HG03521 (cell line): ENCODE data around the gene CARD11.
"Not testable (repeated sequence)": the region's sequence is repeated elsewhere in the genome, so short reads cannot be mapped to it uniquely, and the experiment has no call there.

Experiments used
- ATAC-seq: cut with Tn5 transposase; IDR thresholded peaks from one replicate; pipeline ENCODE4 v1.9.1; 2021; ENCODE audit warnings: mild to moderate bottlenecking, moderate library complexity; ENCODE audit not compliant: unreplicated experiment

CARD11 gene

DNA sequence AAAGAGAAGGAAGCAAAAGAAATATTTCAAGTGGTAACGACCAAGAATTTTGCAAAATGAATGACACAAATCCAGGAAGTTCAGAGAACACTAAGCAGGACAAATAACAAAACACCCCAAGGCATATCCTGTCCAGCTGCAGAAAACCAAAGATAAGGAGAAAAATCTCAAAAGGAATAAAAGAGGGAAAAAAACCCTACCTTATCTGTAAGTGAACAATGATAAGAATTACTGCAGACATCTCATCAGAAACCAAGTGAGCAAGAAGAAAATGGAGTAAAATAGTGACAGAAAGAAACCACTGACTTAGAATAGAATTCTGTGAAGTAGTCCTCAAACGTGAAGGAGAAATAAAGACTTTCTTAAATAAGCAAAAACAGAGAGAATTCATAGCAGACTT lies 21.8 kb downstream of the CARD11 start:
- ATAC-seq, result no peak

DNA sequence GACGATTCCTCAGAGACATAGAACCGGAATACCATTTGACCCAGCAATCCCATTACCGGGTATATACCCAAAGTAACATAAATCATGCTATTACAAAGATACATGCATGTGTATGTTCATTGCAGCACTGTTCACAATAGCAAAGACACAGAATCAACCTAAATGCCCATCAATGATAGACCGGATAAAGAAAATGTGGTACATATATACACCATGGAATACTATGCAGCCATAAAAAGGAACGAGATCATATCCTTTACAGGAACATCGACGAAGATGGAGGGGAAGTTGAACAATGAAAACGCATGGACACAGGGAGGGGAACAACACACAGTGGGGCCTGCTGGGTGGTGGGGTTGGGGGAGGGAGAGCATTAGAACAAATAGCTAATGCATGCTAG lies 22.4 kb downstream of the CARD11 start:
- ATAC-seq, result not testable (repeated sequence)

DNA sequence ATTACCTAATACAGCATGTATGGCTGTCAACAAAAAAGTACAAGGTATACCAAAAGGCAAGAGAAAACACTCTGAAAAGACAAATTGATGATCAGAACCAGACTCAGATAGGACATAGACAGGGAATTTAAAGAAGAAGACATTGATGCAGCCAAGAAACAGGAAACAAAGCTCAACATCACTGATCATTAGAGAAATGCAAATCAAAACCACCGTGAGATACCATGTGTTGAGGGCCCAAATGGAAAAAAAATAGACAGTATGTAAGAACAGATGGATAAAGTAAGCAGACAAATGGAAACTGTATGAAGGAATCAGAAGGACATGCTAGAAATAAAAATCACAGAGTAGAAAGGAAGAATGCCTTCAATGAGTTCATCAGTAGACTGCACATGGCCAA lies 23.3 kb downstream of the CARD11 start:
- ATAC-seq, result no peak

DNA sequence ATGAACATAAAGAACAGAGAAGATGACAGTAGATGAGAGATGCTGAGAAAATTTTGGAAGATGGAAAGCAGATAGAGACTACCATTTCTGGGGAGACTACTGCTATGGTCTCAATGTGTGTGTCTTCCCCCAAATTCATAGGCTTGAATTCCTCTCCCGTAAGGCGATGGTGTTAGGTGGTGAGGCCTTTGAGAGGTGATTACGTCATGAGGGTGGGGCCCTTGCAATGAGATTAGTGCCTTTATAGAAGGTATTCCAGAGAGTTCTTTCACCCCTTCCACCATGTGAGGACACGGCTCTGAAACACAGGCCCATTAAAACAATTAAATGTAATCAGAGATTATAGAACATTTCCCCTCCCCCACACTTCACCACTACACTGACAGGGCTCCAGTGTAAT lies 23.9 kb downstream of the CARD11 start:
- no peak for ATAC-seq

DNA sequence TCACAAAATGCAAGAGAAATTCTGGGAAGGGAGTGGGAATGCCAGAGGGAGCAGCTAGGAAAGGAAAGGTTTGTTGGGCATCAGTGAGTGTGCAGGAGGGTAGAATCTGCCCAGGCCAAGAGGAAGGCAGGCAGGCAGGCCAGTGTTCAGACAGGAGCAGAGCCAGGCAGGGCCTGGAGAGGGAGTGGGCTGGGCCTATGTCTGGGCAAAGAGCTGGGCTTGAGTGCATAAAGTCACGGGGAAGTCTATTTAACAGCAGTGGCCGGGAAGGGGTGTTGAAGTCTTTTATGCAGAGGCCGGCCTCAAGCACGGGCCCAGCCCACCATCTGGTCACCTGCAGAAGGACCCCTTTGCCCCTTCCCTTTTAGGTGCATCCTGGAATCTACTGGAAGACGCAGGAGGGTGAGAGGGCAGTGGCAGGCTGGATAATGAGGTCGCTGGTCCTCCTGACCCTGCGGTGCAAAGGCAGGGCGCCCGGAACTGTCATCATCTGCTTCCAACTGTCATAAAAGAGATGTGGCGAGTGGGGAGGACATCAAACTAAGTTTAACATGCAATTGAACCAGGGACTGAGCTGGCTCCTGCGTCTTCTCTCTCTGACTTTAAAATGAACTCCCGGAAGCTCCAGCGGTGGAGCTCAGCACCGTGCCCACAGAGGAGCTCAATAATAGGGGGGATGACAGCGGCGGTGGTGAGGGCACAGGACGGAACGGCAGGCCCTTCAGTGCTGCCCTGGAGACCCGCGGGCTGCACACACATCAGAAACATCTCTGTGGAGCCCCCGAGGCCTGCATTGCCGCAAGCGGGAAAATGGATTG lies 29.5 kb downstream of the CARD11 start:
- ATAC-seq, result no peak

DNA sequence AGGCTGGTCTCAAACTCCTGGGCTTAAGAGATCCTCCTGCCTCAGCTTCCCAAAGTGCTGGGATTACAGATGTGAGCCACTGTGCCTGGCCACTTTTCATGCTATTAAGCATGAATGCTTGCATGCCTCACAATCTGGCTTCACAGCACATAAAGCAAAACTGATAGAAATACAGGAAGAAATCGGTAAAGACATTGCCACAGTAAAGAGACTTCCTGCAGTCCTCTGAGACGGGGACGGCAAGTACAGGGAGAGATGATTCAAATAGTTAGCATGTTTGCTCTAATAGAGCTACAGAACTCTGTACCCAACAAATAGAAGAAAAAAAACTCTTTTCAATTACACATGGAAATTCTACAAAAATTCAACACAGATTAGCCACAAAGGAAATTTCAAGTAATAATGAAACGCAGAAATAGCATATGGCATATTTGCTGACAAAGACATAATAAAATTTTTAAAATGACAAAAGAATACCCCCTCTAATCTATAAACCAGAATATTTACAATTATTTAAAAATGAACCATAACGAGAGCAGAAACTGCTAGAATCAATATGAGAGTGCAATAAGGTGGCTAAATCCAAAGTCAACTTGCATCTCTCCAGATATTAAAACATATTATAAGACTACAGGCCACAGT lies 32.3 kb downstream of the CARD11 start:
- no peak for ATAC-seq

DNA sequence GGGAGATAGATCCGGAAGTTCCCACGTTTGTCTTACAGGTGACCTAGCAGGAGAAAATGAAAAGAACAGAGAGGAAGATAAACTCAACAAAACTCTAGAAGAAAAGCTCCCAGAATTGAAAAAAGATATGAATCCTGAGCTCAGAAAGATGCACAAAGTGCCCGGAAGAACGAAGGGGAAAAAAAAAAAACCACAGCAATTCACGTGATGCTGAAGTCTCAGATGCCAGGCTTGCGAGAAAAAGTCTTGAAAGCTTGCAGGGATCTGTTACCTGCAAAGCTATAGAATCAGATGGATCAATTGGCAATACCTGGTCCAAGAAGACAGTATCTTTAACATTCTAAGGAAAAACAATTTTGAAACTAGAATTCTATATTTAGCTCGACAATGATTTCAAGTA lies 33.5 kb downstream of the CARD11 start:
- no peak for ATAC-seq

DNA sequence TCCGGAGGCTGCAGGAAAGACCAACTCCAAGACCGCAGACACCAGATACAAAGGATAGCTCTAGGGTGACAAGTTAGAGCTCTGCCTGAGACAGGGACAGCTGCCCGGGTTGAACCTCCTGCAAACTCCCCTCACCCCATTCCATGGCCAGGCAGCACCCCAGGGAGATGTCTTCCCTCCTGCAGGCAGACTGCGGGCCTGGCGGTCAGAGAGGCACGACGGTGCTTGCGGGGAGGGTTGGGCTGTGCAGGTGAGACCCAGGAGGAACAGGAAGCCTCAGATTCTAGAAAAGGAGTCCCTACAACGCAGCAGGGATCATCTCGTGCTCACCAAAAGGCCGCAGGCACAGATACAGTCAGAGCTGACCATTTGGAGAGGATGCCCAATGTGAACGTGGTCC lies 34.6 kb downstream of the CARD11 start:
- no peak for ATAC-seq

DNA sequence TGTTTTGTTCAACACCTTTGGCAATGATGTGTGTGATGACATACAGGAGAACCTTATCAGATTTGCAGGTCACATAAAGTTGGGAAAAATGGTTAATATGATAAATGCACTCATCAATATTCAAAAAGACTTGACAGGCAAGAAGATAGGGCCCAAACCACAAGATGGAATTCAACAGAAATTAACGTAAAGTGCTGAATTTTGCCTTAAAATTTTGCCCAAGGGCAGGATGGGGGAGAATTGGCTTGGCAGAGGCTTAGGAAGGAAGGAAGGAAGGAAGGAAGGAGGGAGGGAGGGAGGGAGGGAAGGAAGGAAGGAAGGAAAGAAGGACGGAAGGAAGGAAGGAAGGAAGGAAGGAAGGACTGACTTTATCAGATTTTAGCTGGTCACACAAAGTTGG lies 35.3 kb downstream of the CARD11 start:
- no peak for ATAC-seq

DNA sequence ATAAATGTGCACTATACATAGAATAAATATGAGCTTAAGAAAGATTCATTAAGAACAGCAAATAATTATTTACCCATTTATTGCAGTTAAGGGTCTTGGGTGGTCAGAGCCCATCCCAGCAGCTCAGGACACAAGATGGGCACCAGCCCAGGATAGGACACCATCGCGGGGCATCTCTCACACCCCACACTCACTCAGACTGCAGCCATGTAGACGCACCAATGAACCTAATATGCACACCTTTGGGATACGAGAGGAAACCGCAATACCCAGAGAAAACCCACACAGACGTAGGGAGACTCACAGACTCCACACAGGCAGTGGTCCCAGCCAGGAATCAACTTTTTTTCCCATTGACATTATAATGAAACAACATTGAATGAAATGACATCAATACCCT lies 36.0 kb downstream of the CARD11 start:
- no peak for ATAC-seq

DNA sequence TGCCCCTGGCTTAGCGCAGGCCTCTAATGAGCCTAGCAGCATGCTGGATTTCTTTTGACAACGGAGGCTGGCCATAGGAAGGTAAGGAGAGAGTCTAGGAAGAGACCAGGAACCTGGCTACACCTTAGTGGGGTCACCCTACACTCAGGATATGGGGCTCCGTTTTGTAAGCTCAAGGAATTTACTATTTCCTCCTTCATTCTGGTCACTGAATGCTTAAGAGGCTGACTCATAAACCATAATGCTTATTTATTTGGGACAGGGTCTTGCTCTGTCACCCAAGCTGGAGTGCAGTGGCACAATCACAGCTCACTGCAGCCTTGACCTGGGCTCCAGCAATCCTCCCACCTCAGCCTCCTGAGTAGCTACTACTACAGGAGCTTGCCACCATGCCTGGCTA lies 38.4 kb downstream of the CARD11 start:
- no peak for ATAC-seq

DNA sequence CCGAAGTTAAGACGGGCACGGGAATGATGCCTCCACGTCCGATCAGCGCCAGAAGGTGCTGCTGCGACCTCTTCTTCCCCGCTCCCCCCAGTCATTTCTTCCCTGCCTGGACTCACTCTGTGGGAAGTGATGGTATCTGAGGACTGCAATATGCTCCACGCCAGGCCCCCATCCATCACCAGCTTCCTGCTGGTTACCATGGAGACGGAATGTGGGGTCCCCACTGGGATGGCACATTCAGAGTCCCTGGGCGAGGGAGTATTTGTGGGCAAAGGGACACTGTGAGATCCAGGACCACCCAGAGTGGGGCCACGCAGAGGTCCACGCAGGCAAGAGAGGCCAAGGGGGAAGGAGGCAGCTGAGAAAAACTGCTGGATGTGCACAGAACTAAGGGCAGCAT lies 39.7 kb downstream of the CARD11 start:
- no peak for ATAC-seq

DNA sequence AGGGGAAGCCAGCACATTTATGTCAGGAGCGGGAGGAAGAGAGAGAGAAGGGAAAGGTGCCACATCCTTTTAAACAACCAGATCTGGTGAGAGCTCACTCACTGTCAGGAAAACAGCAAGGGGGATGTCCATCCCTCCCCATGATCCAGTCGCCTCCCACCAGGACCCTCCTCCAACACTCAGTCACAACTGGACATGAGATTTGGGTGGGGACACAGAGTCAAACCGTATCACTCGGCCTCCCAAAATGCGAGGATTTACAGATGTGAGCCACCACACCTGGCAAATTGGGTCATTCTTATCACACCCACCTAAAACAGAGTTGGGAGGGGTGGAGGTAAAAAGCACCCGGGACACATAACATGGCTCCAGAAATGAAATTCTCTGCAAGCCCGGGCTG lies 41.0 kb downstream of the CARD11 start:
- ATAC-seq, result no peak

DNA sequence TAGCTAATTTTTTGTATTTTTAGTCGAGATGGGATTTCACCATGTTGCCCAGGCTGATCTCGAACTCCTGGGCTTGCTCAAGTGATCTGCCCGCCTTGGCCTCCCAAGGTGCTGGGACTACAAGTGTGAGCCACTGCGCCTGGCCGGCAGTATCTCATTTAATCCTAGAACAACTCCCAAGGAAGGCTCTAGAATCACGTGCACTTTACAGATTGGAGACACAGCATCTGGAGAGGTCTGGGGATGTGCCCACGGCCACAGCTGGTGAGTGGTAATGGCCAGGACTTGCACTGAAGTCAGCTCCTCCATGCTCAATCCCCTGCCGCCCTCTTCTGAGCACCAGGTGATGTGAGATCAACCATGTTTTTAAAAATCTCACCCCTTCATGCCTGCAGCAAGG lies 43.1 kb downstream of the CARD11 start:
- ATAC-seq, result no peak

DNA sequence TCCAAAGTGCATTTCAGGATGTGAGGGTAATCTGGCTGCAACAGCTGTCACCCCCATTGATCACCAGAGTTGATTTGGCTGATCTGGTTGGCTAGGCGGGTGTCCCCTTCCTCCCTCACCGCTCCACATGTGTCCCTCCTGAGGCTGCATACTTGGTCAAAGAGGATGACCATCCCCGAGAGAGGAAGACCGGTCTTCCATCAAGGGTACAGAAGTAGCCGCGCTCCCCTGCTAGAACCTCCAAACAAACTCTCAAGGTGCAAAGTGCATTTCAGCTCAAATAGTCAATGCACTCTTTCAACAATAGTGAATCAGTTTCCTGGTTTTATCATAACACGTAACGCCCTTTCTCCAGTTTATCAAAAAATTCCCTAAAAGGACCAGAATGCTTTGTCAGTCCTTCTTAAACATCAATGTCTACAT lies 44.6 kb downstream of the CARD11 start:
- ATAC-seq, result no peak

DNA sequence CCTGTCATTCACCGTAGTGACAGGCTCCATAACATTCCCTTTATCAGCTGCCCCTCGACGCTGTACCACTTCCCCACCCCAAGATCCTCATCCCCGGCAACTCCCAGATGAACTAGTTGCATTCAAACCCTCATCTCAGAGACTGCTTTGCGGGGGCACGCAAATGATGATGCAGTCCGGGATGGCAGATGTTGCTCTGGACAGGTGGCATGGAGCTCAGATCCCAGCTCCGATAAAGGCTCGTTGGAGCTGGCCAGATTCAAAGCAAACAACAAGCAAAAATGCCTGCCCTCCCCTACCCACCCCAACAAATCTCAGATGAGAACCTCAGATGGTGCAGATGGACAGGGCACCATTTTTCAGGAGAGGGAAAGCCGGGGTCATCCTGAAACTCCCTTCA lies 46.7 kb downstream of the CARD11 start:
- ATAC-seq, result no peak

DNA sequence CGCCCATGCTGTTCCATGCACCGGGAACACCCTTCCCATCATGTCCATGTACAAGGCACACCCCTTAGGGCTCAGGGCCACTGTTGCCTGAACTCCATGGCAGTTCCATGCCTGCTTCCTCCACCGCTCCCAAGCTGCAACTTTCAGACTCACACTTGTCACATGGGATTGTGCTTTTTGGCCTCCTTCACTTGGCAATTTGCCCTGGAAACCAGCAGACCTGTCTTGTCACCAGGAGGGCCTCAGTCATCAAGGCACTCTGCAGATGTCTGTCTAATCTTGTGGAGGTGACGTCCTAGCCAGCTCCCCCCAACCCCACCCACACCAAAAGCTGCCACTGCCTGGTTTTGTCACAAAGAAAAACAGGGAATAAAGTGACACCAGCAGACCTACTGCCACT lies 47.5 kb downstream of the CARD11 start:
- no peak for ATAC-seq

DNA sequence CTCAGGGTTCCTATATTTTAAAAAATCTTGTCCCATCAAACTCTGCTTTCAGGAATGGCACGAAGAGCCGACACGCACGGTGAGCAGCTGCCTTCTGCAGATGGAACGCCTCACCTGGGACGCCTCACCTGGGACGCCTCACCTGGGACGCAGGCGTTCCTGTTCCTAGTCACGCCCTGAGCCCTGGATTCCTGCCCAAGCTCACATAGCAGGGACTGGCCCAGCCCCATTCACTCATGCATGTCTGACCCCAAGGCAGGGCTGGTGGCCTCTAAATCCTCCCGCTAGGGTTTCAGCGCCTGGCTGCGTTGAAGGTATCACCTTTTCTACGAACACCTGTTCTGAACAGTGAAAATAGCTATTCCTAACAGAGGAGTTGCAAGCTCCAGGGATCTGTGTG lies 49.8 kb downstream of the CARD11 start:
- no peak for ATAC-seq

DNA sequence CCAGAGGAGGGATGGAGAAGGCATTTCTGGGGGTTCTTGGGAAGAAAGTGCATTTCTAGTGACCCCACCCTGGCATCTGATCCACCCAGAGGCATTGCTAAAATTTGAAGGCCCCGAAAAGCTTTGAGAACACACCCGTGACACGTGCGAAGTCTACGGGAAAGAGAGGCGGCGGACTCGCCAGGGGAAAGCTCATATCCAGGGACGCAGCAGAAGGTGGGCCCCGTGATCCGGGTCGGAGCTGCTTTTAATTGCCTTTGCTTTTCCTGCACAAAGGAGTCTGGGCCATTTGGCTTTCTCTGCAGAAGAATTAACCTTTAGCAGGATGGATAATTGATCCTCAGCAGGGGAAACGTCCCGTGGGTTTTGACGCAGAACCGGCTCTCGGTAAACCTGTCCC lies 50.3 kb downstream of the CARD11 start:
- no peak for ATAC-seq

DNA sequence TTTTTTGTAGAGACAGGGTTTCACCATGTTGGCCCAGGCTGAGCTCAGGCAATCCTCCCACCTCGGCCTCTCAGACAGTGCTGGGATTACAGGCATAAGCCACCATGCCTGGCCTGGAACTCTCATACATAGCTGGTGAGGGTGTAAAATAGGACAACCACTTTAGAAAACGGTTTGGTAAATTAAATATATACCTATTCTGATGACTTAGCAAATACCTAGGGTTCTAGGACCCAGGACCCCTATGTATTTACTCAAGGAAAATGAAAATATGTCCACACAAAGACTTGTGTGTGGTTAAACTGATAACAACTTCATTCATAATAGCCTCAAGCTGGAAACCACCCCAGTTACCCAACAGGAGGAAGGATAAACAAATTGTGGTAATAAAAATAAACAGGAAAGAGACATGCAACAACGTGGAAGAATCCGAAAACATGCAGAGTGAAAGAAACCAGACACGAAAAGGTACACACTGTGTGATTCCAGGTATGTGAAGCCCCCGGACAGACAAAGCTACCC lies 52.7 kb downstream of the CARD11 start:
- ATAC-seq, result no peak

DNA sequence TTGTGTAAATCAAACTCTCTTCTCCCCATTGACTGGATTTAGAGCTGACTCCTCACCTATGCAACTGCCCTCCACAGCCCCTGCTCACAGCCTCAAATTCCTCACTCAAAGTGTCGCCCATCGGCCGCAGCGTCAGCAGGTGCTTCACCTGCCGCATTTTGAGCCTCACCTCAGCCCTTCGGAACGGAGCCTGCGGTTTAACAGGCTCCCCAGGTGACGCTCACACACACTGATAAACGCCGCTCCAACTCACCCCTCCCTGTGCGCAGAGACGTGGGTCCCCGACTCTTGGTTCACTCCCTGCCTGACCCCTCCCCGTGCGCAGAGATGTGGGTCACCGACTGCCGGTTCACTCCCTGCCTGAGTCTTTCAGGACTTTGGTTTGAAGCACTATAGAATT lies 57.1 kb downstream of the CARD11 start:
- ATAC-seq, result no peak

DNA sequence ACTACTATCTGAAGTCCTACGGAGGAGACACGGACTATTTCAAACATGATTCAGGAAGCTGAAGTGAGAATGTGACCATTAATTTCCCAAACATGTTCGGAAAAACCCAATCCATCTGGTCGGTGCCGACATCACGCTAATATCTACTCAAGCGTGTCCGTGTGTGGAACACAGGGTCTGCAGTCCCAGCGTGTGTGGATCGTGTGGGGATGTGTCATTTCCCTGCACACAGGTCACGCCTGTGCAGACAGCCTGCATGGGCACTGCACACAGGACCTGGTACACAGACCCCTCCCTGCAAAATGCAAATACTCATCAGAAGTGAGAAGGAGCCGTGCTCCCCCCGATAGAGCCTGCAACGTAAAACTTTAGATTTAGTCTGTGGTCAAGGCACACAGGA lies 57.8 kb downstream of the CARD11 start:
- ATAC-seq, result no peak

DNA sequence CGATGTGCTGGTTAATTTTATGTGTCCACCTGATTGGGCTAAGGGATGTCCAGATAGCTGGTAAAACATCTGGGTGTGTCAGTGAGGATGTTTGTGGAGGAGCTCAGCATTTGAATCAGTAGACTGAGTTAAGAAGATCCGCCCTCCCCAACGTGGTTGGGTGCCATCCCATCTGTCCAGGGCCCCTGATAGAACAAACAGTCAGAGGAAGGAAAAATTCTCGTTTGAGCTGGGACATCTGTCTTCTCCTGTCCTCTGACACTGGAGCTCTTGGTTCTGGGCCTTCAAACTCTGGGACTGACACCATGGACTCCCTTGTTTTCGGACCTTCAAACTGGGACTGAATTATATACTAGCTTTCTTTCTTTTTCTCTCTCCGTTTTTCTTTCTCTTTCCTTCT lies 59.6 kb downstream of the CARD11 start:
- ATAC-seq, result no peak
